Activated naive CD8-positive, alpha-beta T cell treated with anti-CD3 and anti-CD28 coated beads, Interleukin-2, amount 50 U/mL, for 24 hours (primary cell): Measurements from ENCODE around the gene CHMP2A.
"Not testable (repeated sequence)": the region's sequence is repeated elsewhere in the genome, so short reads cannot be mapped to it uniquely, and the experiment has no call there.

ENCODE experiments used
- ATAC-seq: fragments of 150-1000 bp; cut with Tn5 transposase; one replicate; pipeline ENCODE4 v1.10.0; 2021
- DNase-seq: peaks from one replicate; pipeline ENCODE4 v3.0.0; 2021
- H3K27ac Mint-ChIP-seq: one replicate; pipeline ENCODE4 v1.8.0; 2021; ENCODE audit warnings: mild to moderate bottlenecking, mixed read lengths
- H3K27me3 Mint-ChIP-seq: one replicate; pipeline ENCODE4 v1.8.0; 2021; ENCODE audit warnings: mixed read lengths
- H3K36me3 Mint-ChIP-seq: one replicate; pipeline ENCODE4 v1.8.0; 2021; ENCODE audit warnings: low read depth, mixed read lengths
- H3K4me1 Mint-ChIP-seq: one replicate; pipeline ENCODE4 v1.8.0; 2021; ENCODE audit warnings: mixed read lengths
- H3K4me3 Mint-ChIP-seq: one replicate; pipeline ENCODE4 v1.8.0; 2021; ENCODE audit warnings: mild to moderate bottlenecking, moderate library complexity, mixed read lengths
- H3K9me3 Mint-ChIP-seq: one replicate; pipeline ENCODE4 v1.8.0; 2021; ENCODE audit warnings: mixed read lengths

CHMP2A gene

GRCh38 chr19:58542641-58543372 lies 12.1 kb downstream of the CHMP2A start:
- peaks cover 41% of the 10 kb centered on the region for H3K4me1 Mint-ChIP-seq
- peak overlapping the region; percentile 39 for H3K27ac Mint-ChIP-seq
- DNase-seq: not testable (repeated sequence)

GRCh38 chr19:58539169-58539559 lies 15.7 kb downstream of the CHMP2A start:
- H3K4me3 Mint-ChIP-seq, DNase-seq, H3K9me3 Mint-ChIP-seq, ATAC-seq, H3K27ac Mint-ChIP-seq, H3K36me3 Mint-ChIP-seq: not testable (repeated sequence)
- Mint-ChIP-seq H3K27me3 (peaks cover 23% of the 10 kb centered on the region), H3K4me1 (peaks cover 19% of the 10 kb centered on the region)

More at GRCh38 chr19:58542641-58543372, 12.1 kb downstream of the CHMP2A start:
- H3K4me3 Mint-ChIP-seq, ATAC-seq, H3K9me3 Mint-ChIP-seq: not testable (repeated sequence)
- Mint-ChIP-seq H3K36me3 (peaks cover 30% of the 10 kb centered on the region), H3K27me3 (peaks cover 23% of the 10 kb centered on the region)

- DNase-seq (peak; percentile 63), ATAC-seq (peak; percentile 86)
- H3K4me3 Mint-ChIP-seq: peak overlapping the region; percentile 71
- H3K27ac Mint-ChIP-seq: peak overlapping the region; percentile 59
- H3K4me1 Mint-ChIP-seq: peaks cover 13% of the 10 kb centered on the region
- H3K9me3 Mint-ChIP-seq: no peaks in the 10 kb centered on the region
- no peaks in the 10 kb centered on the region for H3K36me3 Mint-ChIP-seq
- H3K27me3 Mint-ChIP-seq: peaks cover 18% of the 10 kb centered on the region
Observed at GRCh38 chr19:58538257-58539168, 16.4 kb downstream of the CHMP2A start.

GRCh38 chr19:58536852-58537798 lies 17.8 kb downstream of the CHMP2A start:
- Mint-ChIP-seq H3K9me3 (no peaks in the 10 kb centered on the region), H3K27me3 (peaks cover 16% of the 10 kb centered on the region), H3K4me3 (no peak overlapping the region), H3K27ac (no peak overlapping the region), H3K36me3 (no peaks in the 10 kb centered on the region), H3K4me1 (peaks cover 10% of the 10 kb centered on the region)
- DNase-seq: no peak
- ATAC-seq: no peak

GRCh38 chr19:58535857-58536256 lies 19.0 kb downstream of the CHMP2A start:
- H3K36me3 Mint-ChIP-seq: no peaks in the 10 kb centered on the region
- no peak overlapping the region for H3K27ac Mint-ChIP-seq
- H3K27me3 Mint-ChIP-seq: peaks cover 16% of the 10 kb centered on the region
- ATAC-seq (no peak), DNase-seq (no peak)
- no peaks in the 10 kb centered on the region for H3K9me3 Mint-ChIP-seq
- H3K4me1 Mint-ChIP-seq: peaks cover 10% of the 10 kb centered on the region
- H3K4me3 Mint-ChIP-seq: no peak overlapping the region

GRCh38 chr19:58531034-58531840 lies 23.7 kb downstream of the CHMP2A start:
- no peaks in the 10 kb centered on the region for H3K36me3 Mint-ChIP-seq
- no peak for DNase-seq
- H3K4me3 Mint-ChIP-seq: no peak overlapping the region
- no peaks in the 10 kb centered on the region for H3K4me1 Mint-ChIP-seq
- H3K9me3 Mint-ChIP-seq: no peaks in the 10 kb centered on the region
- no peak overlapping the region for H3K27ac Mint-ChIP-seq
- no peaks in the 10 kb centered on the region for H3K27me3 Mint-ChIP-seq
- no peak for ATAC-seq

GRCh38 chr19:58529405-58529804 lies 25.5 kb downstream of the CHMP2A start:
- Mint-ChIP-seq H3K4me3 (no peak overlapping the region), H3K27ac (no peak overlapping the region), H3K27me3 (no peaks in the 10 kb centered on the region), H3K9me3 (no peaks in the 10 kb centered on the region), H3K36me3 (no peaks in the 10 kb centered on the region), H3K4me1 (no peaks in the 10 kb centered on the region)
- ATAC-seq (no peak), DNase-seq (no peak)

GRCh38 chr19:58522709-58523108 lies 32.2 kb downstream of the CHMP2A start:
- H3K4me1 Mint-ChIP-seq: peaks cover 28% of the 10 kb centered on the region
- H3K27ac Mint-ChIP-seq: no peak overlapping the region
- H3K9me3 Mint-ChIP-seq: no peaks in the 10 kb centered on the region
- no peak overlapping the region for H3K4me3 Mint-ChIP-seq
- DNase-seq (no peak), ATAC-seq (no peak)
- peaks cover 2% of the 10 kb centered on the region for H3K27me3 Mint-ChIP-seq
- peaks cover 4% of the 10 kb centered on the region for H3K36me3 Mint-ChIP-seq

- peaks cover 2% of the 10 kb centered on the region for H3K27me3 Mint-ChIP-seq
- H3K27ac Mint-ChIP-seq: no peak overlapping the region
- no peaks in the 10 kb centered on the region for H3K9me3 Mint-ChIP-seq
- peaks cover 6% of the 10 kb centered on the region for H3K36me3 Mint-ChIP-seq
- DNase-seq (no peak), ATAC-seq (no peak)
- peaks cover 32% of the 10 kb centered on the region for H3K4me1 Mint-ChIP-seq
- peak overlapping the region; percentile 7 for H3K4me3 Mint-ChIP-seq
Observed at GRCh38 chr19:58521651-58522050, 33.3 kb downstream of the CHMP2A start.

- H3K36me3 Mint-ChIP-seq: peaks cover 16% of the 10 kb centered on the region
Observed at GRCh38 chr19:58520257-58520599, 34.7 kb downstream of the CHMP2A start.

GRCh38 chr19:58519355-58520256 lies 35.3 kb downstream of the CHMP2A start, which contains the start of gene ZBTB45:
ZBTB45 (minus strand) TSS chr19:58519810; CDS start chr19:58517673, 2,137 bp downstream.
- Mint-ChIP-seq H3K4me1 (peaks cover 47% of the 10 kb centered on the region), H3K36me3 (peaks cover 17% of the 10 kb centered on the region), H3K9me3 (no peaks in the 10 kb centered on the region), H3K4me3 (peak within 1 kb of the TSS; percentile 95), H3K27me3 (peaks cover 2% of the 10 kb centered on the region), H3K27ac (peak within 1 kb of the TSS; percentile 98)
- peak; percentile 95 for DNase-seq
- ATAC-seq: peak; percentile 83

More at GRCh38 chr19:58520257-58520599, 34.7 kb downstream of the CHMP2A start:
- H3K9me3 Mint-ChIP-seq: no peaks in the 10 kb centered on the region
- H3K27ac Mint-ChIP-seq: peak overlapping the region; percentile 98
- DNase-seq (no peak), ATAC-seq (no peak)
- H3K4me1 Mint-ChIP-seq: peaks cover 42% of the 10 kb centered on the region
- H3K4me3 Mint-ChIP-seq: peak overlapping the region; percentile 95
- peaks cover 2% of the 10 kb centered on the region for H3K27me3 Mint-ChIP-seq

GRCh38 chr19:58519087-58519354 lies 35.9 kb downstream of the CHMP2A start:
- peaks cover 2% of the 10 kb centered on the region for H3K27me3 Mint-ChIP-seq
- no peaks in the 10 kb centered on the region for H3K9me3 Mint-ChIP-seq
- DNase-seq: peak; percentile 63
- peaks cover 47% of the 10 kb centered on the region for H3K4me1 Mint-ChIP-seq
- H3K27ac Mint-ChIP-seq: peak overlapping the region; percentile 98
- peak overlapping the region; percentile 95 for H3K4me3 Mint-ChIP-seq
- ATAC-seq: peak; percentile 5
- peaks cover 17% of the 10 kb centered on the region for H3K36me3 Mint-ChIP-seq
